NCI-H146 (cell line): ENCODE data around the gene MRPL10.

Experiments used
- DNase-seq: peaks from one replicate; lab custom pipeline; 2025; lab: John Stamatoyannopoulos, UW

Gene MRPL10

DNA sequence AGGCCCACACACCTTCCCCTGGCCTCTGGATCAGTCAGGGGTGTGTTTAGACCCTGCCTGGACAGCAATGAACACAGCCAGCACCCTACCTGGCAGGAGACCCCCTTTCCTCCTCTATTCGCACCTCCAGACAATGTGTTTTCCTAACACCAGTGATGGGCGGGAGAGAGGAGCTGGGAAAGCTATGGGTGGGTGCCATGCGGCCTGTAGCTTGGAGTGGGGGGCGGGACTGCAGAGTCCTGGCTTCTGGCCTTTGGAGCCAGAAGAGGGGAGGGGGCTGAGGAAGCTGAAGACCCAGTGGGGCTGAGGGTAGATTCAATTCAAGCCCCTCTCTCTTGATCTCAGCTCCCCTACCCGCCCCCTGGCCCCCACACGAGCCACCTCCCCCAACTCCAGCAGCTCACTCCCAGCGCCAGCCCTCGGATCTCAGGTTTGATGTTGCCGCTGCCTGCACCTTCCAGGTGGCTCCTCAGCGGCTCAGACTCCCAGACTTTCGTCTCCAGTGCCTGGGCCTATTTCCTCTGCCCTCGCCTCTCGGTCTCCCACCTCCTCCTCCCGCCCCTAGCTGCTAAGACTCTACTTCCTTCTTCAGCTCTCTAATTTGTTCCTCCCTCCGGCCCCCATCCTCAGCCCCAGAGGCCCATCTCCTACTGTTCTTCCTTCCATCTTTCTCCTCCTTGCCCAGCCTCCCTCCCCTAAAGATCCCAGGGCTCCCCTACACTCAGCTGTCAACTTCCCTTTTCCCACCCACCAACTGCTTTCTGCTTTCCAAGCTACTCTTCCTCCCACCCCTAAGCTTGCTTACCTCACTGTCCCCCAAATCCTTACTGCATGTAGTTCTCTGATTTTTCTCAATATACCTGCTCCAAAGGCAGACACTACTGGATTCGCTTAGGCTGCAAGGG lies 26.5 kb upstream of the MRPL10 start:
- no peak for DNase-seq

GRCh38 chr17:47856830-47857229 lies 25.5 kb upstream of the MRPL10 start:
- DNase-seq: no peak

DNA sequence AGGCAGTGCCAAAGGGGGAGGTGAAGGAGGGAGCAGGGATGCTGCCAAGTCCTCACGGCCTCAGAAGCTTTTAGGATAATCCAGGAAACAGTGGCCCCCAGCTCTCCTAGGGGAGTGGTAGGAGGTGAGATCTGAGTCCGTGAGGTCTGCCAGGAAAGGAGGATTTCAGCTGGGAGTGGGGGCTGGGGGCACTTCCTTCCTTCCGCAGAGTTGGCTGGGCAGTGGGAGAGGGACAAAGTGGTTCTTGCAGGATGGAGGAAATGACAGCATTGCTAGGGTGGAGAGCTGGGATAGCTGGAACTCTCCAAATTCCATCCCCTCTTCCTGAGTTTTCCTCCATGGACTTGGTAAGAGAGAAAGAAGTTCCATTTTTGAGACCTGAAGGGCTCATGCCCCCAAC lies 24.4 kb upstream of the MRPL10 start:
- no peak for DNase-seq

DNA sequence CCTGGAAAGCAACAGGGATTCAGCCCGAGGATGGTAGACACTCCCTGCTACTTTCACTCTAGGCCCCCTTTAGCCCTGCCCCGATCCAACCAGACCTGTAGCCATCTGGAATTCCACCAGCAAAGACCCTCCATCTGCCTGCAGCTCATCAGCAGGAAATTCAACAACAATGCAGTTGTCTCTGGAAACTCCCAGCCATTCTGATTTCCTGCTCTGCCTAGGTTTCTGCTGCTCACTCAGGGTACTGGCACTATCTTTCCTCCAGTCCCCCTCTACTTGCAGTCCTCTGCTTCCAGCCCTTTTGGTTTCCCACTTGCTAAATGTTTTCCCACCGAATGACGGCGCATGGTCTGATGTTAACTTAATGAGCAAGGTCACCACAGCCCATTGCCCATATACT lies 22.3 kb upstream of the MRPL10 start:
- no peak for DNase-seq

DNA sequence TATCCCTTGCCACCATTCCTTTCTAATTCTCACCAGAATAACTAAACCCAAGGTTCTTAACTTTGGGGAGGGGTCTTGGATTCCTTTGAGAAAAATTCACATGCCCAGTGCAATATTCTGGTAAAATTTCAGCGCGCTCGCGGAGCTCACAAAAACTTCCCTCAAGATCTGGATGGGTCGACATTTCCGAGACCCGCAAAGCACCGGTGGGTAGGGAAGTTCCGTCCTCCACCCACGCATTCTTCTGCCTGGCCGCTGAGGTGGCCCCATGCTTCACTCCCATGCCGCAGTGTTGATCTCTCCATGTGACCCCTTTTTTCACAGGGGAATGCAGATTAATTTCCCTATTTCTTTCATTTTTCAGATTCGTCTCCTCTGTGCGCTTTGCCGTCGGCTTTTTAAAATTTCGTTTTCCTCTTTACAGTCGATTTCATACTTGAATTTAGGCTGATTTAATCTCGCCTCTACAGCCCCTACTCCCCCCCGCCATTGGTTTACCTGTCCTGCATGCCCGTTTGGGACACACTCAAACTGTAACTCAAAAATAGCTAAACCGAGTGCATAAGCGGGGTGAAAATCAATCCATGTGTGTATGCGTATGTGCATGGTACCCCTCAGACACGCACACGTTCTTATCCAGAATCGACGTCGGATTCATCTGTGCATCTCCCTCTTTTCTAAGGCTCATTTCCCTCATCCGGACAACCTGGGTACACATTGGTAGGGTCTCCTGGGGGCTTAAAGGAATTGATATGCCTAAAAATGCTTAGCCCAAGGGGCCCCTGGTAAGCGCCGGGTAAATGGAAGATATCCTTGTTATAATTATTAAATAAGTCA lies 21.0 kb upstream of the MRPL10 start:
- no peak for DNase-seq

- DNase-seq: no peak
Observed at GRCh38 chr17:47851764-47852112, 20.4 kb upstream of the MRPL10 start.

GRCh38 chr17:47850692-47851573 lies 19.6 kb upstream of the MRPL10 start, which contains the start of gene SP6:
SP6 (minus strand) TSS chr17:47851163; CDS start chr17:47848429, 2,734 bp downstream.
- peak; percentile 88 for DNase-seq

GRCh38 chr17:47850373-47850691 lies 19.0 kb upstream of the MRPL10 start:
- no peak for DNase-seq

GRCh38 chr17:47848198-47848513 lies 16.8 kb upstream of the MRPL10 start:
- no peak for DNase-seq

- DNase-seq: no peak
Observed at GRCh38 chr17:47847341-47848197, 16.2 kb upstream of the MRPL10 start.

DNA sequence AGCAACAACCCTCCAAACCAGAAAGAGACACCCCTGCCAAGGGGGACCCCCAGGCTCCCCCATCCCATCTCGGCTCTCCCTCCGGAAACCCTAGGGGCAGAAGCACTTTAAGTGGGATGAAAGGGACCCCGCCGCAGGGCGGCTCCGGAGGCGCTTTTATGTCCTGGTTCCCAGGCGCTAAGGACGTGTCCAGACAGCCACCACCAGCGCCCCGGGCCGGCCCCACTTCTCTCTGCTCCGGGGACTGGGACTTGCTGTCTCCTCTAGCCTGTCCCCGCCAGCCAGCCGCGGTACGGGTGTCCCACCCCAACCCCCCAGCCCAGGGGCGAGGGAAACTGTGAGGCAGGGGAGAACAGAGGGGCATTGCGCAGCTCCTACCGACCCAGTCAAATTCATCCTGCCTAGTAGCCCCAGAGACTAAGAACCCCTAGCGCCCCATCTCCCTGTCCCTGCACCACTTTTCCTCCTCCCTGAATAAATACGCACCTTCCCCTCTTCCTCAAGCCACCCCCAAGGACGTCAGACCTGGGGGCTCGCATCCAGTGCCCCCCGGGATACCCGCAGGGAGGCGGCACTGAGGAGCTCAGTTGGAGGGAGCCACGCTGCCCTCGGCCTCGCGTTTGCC lies 15.5 kb upstream of the MRPL10 start:
- DNase-seq: no peak

DNA sequence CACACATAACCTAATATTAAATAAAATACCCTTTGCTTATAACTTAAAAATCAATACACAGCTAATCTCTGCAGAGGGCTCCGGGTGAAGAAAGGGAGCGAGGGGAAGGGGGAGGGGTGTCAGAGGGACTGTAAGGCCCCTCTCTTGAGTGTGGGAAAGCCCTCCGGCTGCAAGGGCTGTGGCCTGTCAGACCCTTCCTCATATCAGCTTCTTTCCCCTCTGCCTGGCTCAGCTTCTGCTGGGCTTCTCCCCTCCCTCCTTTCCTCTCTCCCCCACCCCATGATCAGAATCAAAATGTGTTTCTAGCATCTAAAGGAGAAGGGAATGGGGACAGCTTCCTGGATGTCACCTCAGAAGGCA lies 14.4 kb upstream of the MRPL10 start:
- DNase-seq: no peak

DNA sequence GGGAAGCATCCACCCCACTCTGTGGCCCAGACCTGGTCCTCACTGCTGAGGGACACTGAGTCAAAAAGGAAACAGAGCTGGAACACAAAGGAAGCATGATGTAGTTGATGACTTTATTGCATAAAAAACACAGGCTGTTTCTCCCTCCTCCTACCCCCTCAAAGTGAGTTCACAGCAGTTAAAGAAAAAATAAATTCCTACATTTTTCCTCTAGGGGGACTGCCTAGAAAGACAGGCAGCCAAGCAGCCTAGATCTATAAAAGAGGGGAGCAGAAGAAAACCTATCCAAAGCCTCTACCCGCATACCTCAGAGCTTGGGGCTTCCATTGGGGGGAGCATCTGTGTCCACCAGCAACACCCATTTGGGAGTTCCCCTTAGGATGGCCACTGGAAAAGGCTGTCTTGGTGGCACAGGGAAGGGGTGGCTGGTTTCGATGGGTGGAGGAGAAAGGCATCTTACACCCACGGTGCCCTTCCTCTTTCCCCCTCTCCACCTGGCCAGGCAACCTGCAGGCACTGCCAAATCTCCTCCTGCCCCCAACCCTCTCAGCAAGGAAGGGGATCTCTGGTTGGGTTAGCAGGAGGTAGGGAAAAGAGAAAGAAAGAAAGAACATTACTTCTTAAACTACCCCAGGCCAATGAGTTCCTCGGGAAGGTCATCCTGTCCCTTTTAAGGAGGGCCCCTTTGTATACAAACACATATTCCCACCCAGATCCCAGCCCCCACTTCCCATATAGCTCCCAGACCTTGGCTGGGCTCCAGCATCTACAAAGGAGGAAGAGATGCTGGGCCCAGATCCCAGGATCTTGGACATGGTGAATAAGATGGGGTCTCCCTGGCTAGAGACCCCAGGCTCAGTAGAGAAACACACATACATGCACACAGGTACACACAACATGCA lies 13.7 kb upstream of the MRPL10 start:
- DNase-seq: no peak

DNA sequence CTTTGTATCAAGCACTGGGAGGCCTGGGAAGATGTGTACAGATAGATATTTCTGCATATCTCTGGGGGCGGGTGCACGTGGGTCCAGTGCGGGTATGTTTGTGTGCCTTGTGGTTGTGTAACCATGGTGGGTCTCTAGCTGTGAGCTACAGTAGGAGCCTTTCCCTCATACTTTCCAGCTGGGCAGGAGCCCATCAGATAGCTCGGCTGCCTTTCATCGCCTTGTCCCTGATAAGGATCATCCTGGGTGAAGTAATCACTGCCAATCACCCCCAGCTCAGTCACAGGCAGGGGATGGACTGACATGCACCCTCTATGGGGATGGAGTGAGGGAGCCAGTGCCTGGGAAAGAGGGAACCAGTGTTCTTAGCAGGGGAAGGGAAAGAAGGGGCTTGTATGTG lies 12.9 kb upstream of the MRPL10 start:
- DNase-seq: peak; percentile 55

DNA sequence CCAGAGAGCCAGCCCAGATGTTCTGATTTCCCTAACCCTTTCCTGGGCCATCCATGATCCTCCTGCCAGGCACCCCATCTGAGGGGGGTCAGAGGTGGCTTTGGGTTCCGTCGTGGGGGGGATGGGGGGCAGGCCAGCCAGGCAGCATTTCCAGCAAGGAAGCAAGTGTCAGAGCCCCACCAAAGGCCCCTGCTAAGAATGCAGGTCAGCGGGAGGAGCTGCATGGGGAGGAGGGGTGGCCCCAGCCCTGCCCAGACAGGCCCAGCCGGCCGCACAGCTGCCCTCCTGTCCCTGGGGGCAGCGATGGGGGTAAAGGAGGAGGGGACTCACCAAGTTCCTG lies 12.0 kb upstream of the MRPL10 start:
- no peak for DNase-seq

DNA sequence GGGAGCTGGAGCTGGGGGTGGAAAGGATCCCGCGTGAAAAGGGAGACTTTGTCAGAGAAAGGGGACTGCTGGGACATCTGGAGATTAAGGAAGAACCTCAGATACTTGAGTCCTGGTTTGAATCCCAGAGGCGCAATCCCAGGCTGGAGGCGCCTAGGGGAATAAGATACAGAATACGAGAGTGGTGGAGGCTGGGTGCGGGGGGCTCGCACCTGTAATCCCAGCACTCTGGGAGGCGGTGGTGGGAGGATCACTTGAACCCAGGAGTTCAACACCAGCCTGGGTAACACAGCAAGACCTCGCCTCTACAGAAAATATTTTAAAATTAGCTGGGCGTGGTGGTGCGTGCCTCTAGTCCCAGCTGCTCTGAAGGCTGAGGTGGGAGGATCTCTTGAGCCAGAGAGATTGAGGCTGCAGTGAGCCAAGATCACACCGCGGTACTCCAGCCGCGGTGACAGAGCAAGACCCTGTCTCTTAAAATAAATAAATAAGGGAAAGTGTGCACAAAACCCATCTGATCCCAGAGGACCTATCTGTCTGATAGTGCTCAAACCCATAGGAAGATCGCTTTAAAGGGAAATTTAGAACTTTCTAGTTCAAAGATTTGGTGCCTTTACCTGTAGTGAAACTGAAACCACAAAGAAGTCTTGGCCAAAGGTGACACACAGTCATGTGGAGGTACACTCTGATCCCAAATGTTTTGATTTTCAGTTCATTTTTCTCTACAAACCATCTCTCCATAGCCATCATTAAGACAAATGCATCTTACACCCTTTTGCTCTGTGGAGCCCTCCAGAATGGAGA lies 10.3 kb upstream of the MRPL10 start:
- no peak for DNase-seq

- DNase-seq: peak; percentile 90
Observed at GRCh38 chr17:47840742-47841487, 9.6 kb upstream of the MRPL10 start, which contains the start of gene SCRN2. SCRN2 (minus strand) TSS chr17:47841273; CDS start chr17:47840843, 430 bp downstream.

DNA sequence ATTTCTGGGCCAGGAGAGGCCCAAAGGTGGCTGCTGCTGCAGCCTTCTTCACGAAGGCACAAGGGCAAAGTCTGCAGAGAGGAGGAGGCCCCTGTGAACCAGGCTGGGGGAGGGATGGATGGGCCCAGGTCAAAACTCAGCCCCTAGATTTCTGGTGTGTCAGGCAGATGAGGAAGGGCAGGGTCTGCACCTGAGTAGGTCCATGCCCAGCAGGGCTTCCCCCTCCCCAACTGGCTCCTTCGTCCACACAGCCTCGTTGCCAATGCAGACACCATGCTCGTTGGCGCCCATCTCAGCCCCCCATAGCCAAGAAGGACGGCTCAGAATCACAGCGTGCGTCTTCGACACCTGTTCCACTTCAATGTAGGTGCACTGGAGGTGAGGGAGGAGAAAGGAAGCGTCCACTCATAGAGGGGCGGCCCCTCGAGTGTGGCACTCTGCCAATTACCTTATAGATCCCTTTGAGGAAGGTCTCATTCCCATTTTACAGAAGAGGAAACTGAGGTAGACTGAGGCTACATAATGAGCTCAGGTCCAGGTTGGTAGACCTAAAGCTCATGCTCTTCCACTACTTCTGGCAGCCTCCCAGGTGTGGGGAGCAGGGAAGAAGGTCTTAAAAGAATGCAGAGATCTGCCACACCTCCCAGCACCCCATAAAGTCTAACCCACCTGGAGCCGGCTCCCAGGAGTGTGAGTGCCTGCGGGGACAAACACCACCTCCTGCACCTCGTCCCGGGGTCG lies 8.8 kb upstream of the MRPL10 start:
- no peak for DNase-seq
